HFFc6 (cell line): ENCODE results near the gene WDPCP. TPM values are rescaled to one million over a fixed set of nuclear protein-coding genes. Genes with fewer than 3 reads are reported as not detected.
"Not testable (repeated sequence)": the region's sequence is repeated elsewhere in the genome, so short reads cannot be mapped to it uniquely, and the experiment has no call there.

Source experiments
- DNase-seq: peaks from one replicate; pipeline ENCODE4 v3.0.0-alpha.2; 2018
- H3K27ac Mint-ChIP-seq: 2 replicates; pipeline ENCODE4 v1.8.0; 2020; ENCODE audit warnings: mild to moderate bottlenecking, mixed read lengths
- H3K27me3 Mint-ChIP-seq: 2 replicates; pipeline ENCODE4 v1.8.0; 2021; ENCODE audit warnings: mild to moderate bottlenecking, moderate library complexity, mixed read lengths; ENCODE audit not compliant: insufficient read depth
- H3K36me3 Mint-ChIP-seq: 2 replicates; pipeline ENCODE4 v1.8.0; 2021; ENCODE audit warnings: low read depth, mixed read lengths
- H3K4me1 Mint-ChIP-seq: 2 replicates; pipeline ENCODE4 v1.8.0; 2020; ENCODE audit warnings: low read depth, mixed read lengths
- H3K4me3 Mint-ChIP-seq: 2 replicates; pipeline ENCODE4 v1.8.0; 2020; ENCODE audit warnings: mild to moderate bottlenecking, moderate library complexity, mixed read lengths
- H3K9me3 Mint-ChIP-seq: 2 replicates; pipeline ENCODE4 v1.8.0; 2020; ENCODE audit warnings: mild to moderate bottlenecking, mixed read lengths
- CTCF ChIP-seq: fragments of 200-600 bp; sonication (generic); IDR thresholded peaks from 2 replicates; pipeline ENCODE4 v1.5.0; 2021; ENCODE audit warnings: antibody characterized with exemption, mild to moderate bottlenecking
- total RNA-seq, 6 experiments: library from RNA; stranded (reverse); fragmentation: NEBNext Ultra II Directional; extraction: Animal tissue kit (Norgen Biotek cat#: 25700); gene quantifications; 2 replicates in 1 of 6; 3 replicates in 5 of 6; pipeline ENCODE4 v1.2.3, GENCODE V29; 2021

The WDPCP gene
- total RNA-seq, 6 experiments from 2014 or later: 3.0 to 5.9 (median 4.6) TPM

GRCh38 chr2:63562751-63563150 is 25.5 kb downstream of the WDPCP start:
- H3K4me1 Mint-ChIP-seq: 0 out of 2 replicates have a peak, but pooled peaks cover 5% of the 10 kb centered on the region
- peaks cover 32% of the 10 kb centered on the region for H3K9me3 Mint-ChIP-seq
- H3K27ac Mint-ChIP-seq: no peak overlapping the region
- no peak for DNase-seq
- H3K4me3 Mint-ChIP-seq: no peak overlapping the region
- no peak for TF ChIP-seq CTCF
- H3K36me3 Mint-ChIP-seq: peaks cover 31% of the 10 kb centered on the region
- peaks cover 1% of the 10 kb centered on the region; the same call in 1 of the 2 replicates for H3K27me3 Mint-ChIP-seq

- H3K9me3 Mint-ChIP-seq: peaks cover 28% of the 10 kb centered on the region
- not testable (repeated sequence) for DNase-seq, H3K27me3 Mint-ChIP-seq, H3K4me1 Mint-ChIP-seq, H3K27ac Mint-ChIP-seq, H3K4me3 Mint-ChIP-seq
- H3K36me3 Mint-ChIP-seq: peaks cover 42% of the 10 kb centered on the region
These were observed 29.4 kb downstream of the WDPCP start for GRCh38 chr2:63558922-63559321.

GRCh38 chr2:63557819-63558218 is 30.5 kb downstream of the WDPCP start:
- Mint-ChIP-seq H3K9me3 (peaks cover 28% of the 10 kb centered on the region), H3K36me3 (peaks cover 42% of the 10 kb centered on the region), H3K4me1 (peaks cover 12% of the 10 kb centered on the region; the same call in 1 of the 2 replicates)
- DNase-seq, H3K4me3 Mint-ChIP-seq, H3K27ac Mint-ChIP-seq, H3K27me3 Mint-ChIP-seq: not testable (repeated sequence)

GRCh38 chr2:63555931-63556330 is 32.3 kb downstream of the WDPCP start:
- Mint-ChIP-seq H3K36me3 (peaks cover 34% of the 10 kb centered on the region), H3K9me3 (peaks cover 23% of the 10 kb centered on the region), H3K27ac (no peak overlapping the region), H3K4me1 (peaks cover 9% of the 10 kb centered on the region; the same call in 1 of the 2 replicates), H3K4me3 (no peak overlapping the region), H3K27me3 (no peaks in the 10 kb centered on the region)
- TF ChIP-seq CTCF: no peak
- no peak for DNase-seq

- Mint-ChIP-seq H3K9me3 (peaks cover 23% of the 10 kb centered on the region), H3K36me3 (peaks cover 29% of the 10 kb centered on the region), H3K4me1 (peaks cover 9% of the 10 kb centered on the region; the same call in 1 of the 2 replicates), H3K27me3 (no peaks in the 10 kb centered on the region), H3K4me3 (no peak overlapping the region), H3K27ac (no peak overlapping the region)
- TF ChIP-seq CTCF: no peak
- DNase-seq: no peak
These were observed 33.0 kb downstream of the WDPCP start for GRCh38 chr2:63555299-63555698.

GRCh38 chr2:63553049-63553448 is 35.2 kb downstream of the WDPCP start:
- peaks cover 14% of the 10 kb centered on the region; the same call in 1 of the 2 replicates for H3K36me3 Mint-ChIP-seq
- H3K4me1 Mint-ChIP-seq: peaks cover 9% of the 10 kb centered on the region; the same call in 1 of the 2 replicates
- H3K9me3 Mint-ChIP-seq: peaks cover 5% of the 10 kb centered on the region
- no peak overlapping the region for H3K27ac Mint-ChIP-seq
- no peak for DNase-seq
- no peak overlapping the region for H3K4me3 Mint-ChIP-seq
- no peak for TF ChIP-seq CTCF
- H3K27me3 Mint-ChIP-seq: no peaks in the 10 kb centered on the region

- H3K4me1 Mint-ChIP-seq: peaks cover 4% of the 10 kb centered on the region; the same call in 1 of the 2 replicates
- no peaks in the 10 kb centered on the region for H3K9me3 Mint-ChIP-seq
- H3K4me3 Mint-ChIP-seq: no peak overlapping the region
- no peaks in the 10 kb centered on the region for H3K27me3 Mint-ChIP-seq
- no peak overlapping the region for H3K27ac Mint-ChIP-seq
- no peak for TF ChIP-seq CTCF
- DNase-seq: no peak
- H3K36me3 Mint-ChIP-seq: no peaks in the 10 kb centered on the region
These were observed 43.3 kb downstream of the WDPCP start for GRCh38 chr2:63545023-63545422.
